ENCODE data around the gene EFR3B.

The EFR3B gene

GRCh38 chr2:25035537-25036220, 6.2 kb upstream of the EFR3B start:
- DNase-seq (ENCODE audit: low read depth), result no peak

GRCh38 chr2:25036221-25036559, 5.7 kb upstream of the EFR3B start:
- no peak for DNase-seq (ENCODE audit: low read depth)

- no peak for DNase-seq (ENCODE audit: low read depth)
These were observed 2.8 kb upstream of the EFR3B start for GRCh38 chr2:25039126-25039525.

GRCh38 chr2:25041307-25041927, 459 bp upstream of the EFR3B start:
- no peak for DNase-seq (ENCODE audit: low read depth)

- DNase-seq (ENCODE audit: low read depth), result no peak
These were observed 705 bp downstream of the EFR3B start for GRCh38 chr2:25042321-25043240.

- DNase-seq (ENCODE audit: low read depth), result no peak
These were observed 1.5 kb downstream of the EFR3B start for GRCh38 chr2:25043241-25043867.

- no peak for DNase-seq (ENCODE audit: low read depth)
These were observed 2.1 kb downstream of the EFR3B start for GRCh38 chr2:25044011-25044410.

- DNase-seq (ENCODE audit: low read depth), result no peak
These were observed 3.1 kb downstream of the EFR3B start for GRCh38 chr2:25044990-25045389.

GRCh38 chr2:25049422-25049821, 7.5 kb downstream of the EFR3B start:
- DNase-seq (ENCODE audit: low read depth), result no peak

- no peak for DNase-seq (ENCODE audit: low read depth)
These were observed 8.3 kb downstream of the EFR3B start for GRCh38 chr2:25050128-25050527.

- DNase-seq (ENCODE audit: low read depth), result no peak
These were observed 11.2 kb downstream of the EFR3B start for GRCh38 chr2:25053041-25053440.

GRCh38 chr2:25054720-25055119, 12.8 kb downstream of the EFR3B start:
- no peak for DNase-seq (ENCODE audit: low read depth)

GRCh38 chr2:25055376-25055920, 13.6 kb downstream of the EFR3B start:
- DNase-seq (ENCODE audit: low read depth), result no peak

- DNase-seq (ENCODE audit: low read depth), result no peak
These were observed 14.4 kb downstream of the EFR3B start for GRCh38 chr2:25056098-25056821.

- DNase-seq (ENCODE audit: low read depth), result no peak
These were observed 20.6 kb downstream of the EFR3B start for GRCh38 chr2:25062511-25062917.

GRCh38 chr2:25063876-25064660, 22.2 kb downstream of the EFR3B start:
- no peak for DNase-seq (ENCODE audit: low read depth)

GRCh38 chr2:25065768-25066167, 23.9 kb downstream of the EFR3B start:
- DNase-seq (ENCODE audit: low read depth), result no peak

- no peak for DNase-seq (ENCODE audit: low read depth)
These were observed 24.6 kb downstream of the EFR3B start for GRCh38 chr2:25066455-25066854.

- no peak for DNase-seq (ENCODE audit: low read depth)
These were observed 26.3 kb downstream of the EFR3B start for GRCh38 chr2:25068217-25068616.

- DNase-seq (ENCODE audit: low read depth), result no peak
These were observed 30.1 kb downstream of the EFR3B start for GRCh38 chr2:25071966-25072365.

- DNase-seq (ENCODE audit: low read depth), result no peak
These were observed 30.7 kb downstream of the EFR3B start for GRCh38 chr2:25072606-25073005.

Measured in activated T-helper 1 cell treated with Interleukin-2 at 50 U/mL for 16 hours (primary cell).